Measurements from ENCODE around the gene EXOC3L4.
"Not testable (repeated sequence)": the region's sequence is repeated elsewhere in the genome, so short reads cannot be mapped to it uniquely, and the experiment has no call there.

Gene EXOC3L4

DNA sequence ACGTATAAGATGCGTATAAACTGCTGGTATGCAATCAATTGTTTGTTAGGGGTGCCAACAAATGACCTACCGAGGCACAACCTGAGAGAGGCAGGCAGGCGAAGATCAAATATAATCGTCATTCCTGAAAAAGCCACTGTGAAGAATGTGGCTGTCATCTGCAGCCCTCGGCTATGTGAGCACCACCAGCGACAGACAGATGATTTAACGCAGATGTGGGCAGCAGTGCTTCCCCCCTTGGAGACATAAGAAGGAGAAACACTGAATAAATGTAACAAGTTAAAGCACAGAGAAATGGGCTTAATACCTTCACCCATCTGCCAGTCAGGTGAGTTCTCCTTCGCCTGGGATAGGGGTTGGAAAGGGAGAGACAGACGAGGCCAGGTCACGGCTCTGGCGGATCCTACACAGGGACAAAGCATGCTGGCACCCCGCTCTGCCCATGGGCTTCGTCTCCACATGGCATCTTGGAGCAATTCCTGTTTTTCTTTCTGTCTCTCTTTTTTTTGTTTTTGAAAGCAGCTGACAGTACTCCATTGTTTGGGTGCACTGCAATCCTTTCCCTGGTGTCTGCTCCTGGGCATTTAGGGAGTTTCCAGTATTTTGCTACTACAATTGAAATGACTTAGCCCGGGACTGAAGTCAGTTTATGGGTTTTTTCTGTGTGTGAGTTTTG lies 56.9 kb downstream of the EXOC3L4 start:
- Mint-ChIP-seq H3K36me3 (no peaks in the 10 kb centered on the region), H3K27ac (no peak overlapping the region), H3K9me3 (no peaks in the 10 kb centered on the region), H3K4me1 (no peaks in the 10 kb centered on the region), H3K4me3 (no peak overlapping the region)
- ATAC-seq (no peak), DNase-seq (ENCODE audit: low spot score in 2 of 2) (no peak)

DNA sequence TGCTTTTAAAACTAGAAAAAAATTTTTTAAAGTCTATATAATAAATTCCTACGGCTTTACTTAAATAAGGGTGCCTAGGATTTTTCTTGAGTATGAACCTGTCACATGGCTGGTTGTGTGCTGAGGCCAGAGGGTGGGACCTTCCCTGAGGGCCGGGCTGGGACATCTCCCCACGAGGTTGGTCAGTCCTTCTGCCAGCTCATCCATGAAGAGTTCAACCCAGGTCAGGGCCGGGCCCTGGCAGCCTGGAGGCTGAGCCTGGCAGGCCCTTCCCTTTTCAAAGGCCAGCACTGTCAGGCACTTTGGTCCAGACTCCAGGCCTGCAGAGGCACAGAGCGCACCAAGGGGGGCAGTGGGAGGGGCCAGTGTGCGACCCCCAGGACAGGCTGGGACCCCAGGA lies 60.5 kb downstream of the EXOC3L4 start:
- no peaks in the 10 kb centered on the region for H3K36me3 Mint-ChIP-seq
- no peak overlapping the region for H3K27ac Mint-ChIP-seq
- no peaks in the 10 kb centered on the region for H3K9me3 Mint-ChIP-seq
- H3K4me3 Mint-ChIP-seq: no peak overlapping the region
- no peak for ATAC-seq
- no peaks in the 10 kb centered on the region for H3K4me1 Mint-ChIP-seq
- no peak for DNase-seq (ENCODE audit: low spot score in 2 of 2)

DNA sequence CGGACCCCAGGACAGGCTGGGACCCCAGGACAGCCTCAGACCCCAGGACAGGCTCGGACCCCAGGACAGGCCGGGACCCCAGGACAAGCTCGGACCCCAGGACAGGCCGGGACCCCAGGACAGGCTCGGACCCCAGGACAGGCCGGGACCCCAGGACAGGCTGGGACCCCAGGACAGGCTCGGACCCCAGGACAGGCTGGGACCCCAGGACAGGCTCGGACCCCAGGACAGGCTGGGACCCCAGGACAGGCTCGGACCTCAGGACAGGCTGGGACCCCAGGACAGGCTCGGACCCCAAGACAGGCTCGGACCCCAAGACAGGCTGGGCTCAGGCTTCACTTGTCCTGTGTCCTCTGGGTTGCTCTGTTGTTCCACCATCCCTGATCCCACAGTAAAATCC lies 60.9 kb downstream of the EXOC3L4 start:
- ATAC-seq; H3K9me3 Mint-ChIP-seq; DNase-seq (ENCODE audit: low spot score in 2 of 2); H3K4me1 Mint-ChIP-seq; H3K4me3 Mint-ChIP-seq; H3K36me3 Mint-ChIP-seq; H3K27ac Mint-ChIP-seq: not testable (repeated sequence)

GRCh38 chr14:103155826-103156394 lies 61.4 kb downstream of the EXOC3L4 start:
- Mint-ChIP-seq H3K4me1 (no peaks in the 10 kb centered on the region), H3K36me3 (no peaks in the 10 kb centered on the region), H3K27ac (no peak overlapping the region), H3K4me3 (no peak overlapping the region), H3K9me3 (no peaks in the 10 kb centered on the region)
- ATAC-seq (no peak), DNase-seq (ENCODE audit: low spot score in 2 of 2) (no peak)

DNA sequence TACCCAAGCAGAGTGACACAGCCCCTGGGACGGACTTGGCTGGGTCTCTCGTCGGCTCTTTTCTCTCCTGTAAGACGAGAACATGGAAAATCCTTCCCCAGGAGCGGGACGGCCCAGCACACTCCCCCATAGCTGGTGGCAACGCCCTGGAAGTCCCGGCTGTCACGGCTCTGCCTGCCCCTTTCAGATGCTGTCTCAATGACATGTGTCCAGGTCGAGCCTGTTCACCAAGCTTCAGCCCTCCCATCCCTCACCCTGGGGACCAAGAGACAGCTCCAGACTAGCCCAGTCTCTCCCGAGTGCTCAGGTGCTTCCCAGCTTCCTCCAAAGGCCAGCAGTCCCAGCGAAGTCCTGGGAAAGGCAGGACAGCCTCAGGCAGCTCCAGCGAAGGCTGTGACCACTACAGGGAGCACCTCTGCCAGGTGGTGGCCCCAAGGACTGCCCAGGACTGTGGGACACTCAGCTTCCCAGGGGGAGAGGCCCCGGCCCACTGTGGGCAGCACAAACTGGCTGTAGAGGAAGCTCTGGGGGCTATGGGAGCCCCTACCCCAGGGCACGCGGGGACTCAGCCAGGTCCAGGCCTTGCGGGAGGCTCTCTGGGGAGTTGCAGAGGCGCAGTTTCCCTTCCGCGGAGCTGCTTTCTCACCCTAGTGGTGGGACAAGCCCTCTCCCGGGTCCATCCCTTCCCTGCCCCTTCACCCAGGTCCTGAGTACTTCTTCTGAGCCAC lies 62.3 kb downstream of the EXOC3L4 start:
- no peaks in the 10 kb centered on the region for H3K9me3 Mint-ChIP-seq
- no peaks in the 10 kb centered on the region for H3K36me3 Mint-ChIP-seq
- DNase-seq (ENCODE audit: low spot score in 2 of 2) (no peak), ATAC-seq (peak; percentile 21)
- no peaks in the 10 kb centered on the region for H3K4me1 Mint-ChIP-seq
- H3K27ac Mint-ChIP-seq: no peak overlapping the region
- H3K4me3 Mint-ChIP-seq: no peak overlapping the region

DNA sequence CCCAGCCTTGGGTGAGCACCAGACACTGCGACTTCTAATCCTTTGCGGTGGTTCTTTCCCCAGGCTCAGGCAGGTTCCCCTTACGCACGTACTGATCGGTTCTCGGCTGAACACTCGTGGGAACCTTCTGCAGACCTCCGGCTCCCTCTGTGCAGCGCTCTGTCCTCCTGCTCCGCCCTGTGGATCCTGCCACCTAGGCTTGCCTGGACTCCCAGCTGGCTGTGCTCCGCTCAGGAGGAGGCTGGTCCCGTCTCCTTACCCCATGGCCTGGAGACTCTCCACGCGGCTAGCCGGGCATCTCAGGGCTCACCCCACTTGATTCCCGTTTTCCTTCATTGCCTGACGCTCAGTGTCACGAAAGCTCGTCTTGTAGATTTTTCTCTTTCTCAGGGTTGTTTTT lies 63.4 kb downstream of the EXOC3L4 start:
- no peaks in the 10 kb centered on the region for H3K36me3 Mint-ChIP-seq
- no peak for DNase-seq (ENCODE audit: low spot score in 2 of 2)
- no peak for ATAC-seq
- no peak overlapping the region for H3K4me3 Mint-ChIP-seq
- H3K4me1 Mint-ChIP-seq: no peaks in the 10 kb centered on the region
- no peaks in the 10 kb centered on the region for H3K9me3 Mint-ChIP-seq
- H3K27ac Mint-ChIP-seq: no peak overlapping the region

DNA sequence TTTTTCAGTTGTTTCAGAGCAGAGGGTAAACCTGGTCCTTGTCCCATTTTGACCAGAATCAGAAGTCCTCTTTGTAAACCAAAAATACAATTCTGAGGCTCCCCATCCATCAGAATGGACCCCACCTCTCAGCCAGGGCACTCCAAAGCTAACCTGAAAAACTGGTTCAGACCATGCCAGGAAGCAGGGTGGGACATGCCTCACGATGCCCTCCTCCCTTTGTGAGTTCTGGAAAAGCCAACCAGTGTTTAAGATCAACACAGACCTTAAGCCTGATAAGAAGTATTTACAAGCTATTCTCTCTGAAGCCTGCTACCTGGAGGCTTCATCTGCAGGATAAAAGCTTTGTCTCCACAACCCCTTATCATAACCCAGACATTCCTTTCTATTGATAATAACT lies 64.2 kb downstream of the EXOC3L4 start:
- H3K27ac Mint-ChIP-seq: no peak overlapping the region
- no peak for ATAC-seq

More for the DNA sequence above, 64.2 kb downstream of the EXOC3L4 start:
- Mint-ChIP-seq H3K4me3 (no peak overlapping the region), H3K4me1 (no peaks in the 10 kb centered on the region), H3K9me3 (no peaks in the 10 kb centered on the region), H3K36me3 (no peaks in the 10 kb centered on the region)
- DNase-seq (ENCODE audit: low spot score in 2 of 2): no peak
